ENCODE results near the gene FGF19.

GRCh38 chr11:69664901-69665300 is 38.9 kb downstream of the FGF19 start:
- TF ChIP-seq, protein P1, sequence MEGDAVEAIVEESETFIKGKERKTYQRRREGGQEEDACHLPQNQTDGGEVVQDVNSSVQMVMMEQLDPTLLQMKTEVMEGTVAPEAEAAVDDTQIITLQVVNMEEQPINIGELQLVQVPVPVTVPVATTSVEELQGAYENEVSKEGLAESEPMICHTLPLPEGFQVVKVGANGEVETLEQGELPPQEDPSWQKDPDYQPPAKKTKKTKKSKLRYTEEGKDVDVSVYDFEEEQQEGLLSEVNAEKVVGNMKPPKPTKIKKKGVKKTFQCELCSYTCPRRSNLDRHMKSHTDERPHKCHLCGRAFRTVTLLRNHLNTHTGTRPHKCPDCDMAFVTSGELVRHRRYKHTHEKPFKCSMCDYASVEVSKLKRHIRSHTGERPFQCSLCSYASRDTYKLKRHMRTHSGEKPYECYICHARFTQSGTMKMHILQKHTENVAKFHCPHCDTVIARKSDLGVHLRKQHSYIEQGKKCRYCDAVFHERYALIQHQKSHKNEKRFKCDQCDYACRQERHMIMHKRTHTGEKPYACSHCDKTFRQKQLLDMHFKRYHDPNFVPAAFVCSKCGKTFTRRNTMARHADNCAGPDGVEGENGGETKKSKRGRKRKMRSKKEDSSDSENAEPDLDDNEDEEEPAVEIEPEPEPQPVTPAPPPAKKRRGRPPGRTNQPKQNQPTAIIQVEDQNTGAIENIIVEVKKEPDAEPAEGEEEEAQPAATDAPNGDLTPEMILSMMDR (conservative IDR thresholded peaks at IDR 0.05 in 1 of 2, IDR thresholded peaks at IDR 0.05 in 1 of 2; ENCODE audit: low read depth in 1 of 2, low read length in 2 of 2): no peak
- no peak for TF ChIP-seq EZH2 (IDR thresholded peaks at IDR 0.05; ENCODE audit: low read length, missing control alignments)

Measured in fibroblast of lung (primary cell).